GM19193 (cell line): Measurements from ENCODE around the gene CASP1.

Experiments
- POLR2A ChIP-seq: IDR thresholded peaks from 4 replicates; pipeline ENCODE4 v1.6.1; 2011; ENCODE audit not compliant: insufficient read depth, insufficient read length; ENCODE audit errors: extremely low read depth

CASP1 gene

DNA sequence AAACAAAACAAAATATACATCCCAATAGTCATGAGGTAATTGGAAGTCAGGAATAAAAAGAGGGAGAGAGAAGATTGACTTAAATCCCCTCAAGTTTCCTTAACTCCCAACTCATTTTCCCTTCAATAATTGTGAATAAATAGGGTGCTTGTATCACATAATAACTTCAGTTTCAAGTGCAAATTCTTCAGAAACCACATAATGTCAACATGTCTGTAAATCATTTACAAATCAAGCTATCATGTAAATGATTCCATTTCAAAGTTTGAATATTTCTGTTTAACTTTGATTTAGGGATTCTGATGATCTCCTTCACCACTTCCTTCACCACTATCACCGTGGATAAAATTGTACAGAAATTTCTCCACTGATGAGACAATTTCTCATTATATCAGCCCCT, 35.2 kb downstream of the CASP1 start:
- TF ChIP-seq POLR2A = no peak

- no peak for TF ChIP-seq POLR2A
Measured at GRCh38 chr11:104997288-104997687, 37.7 kb downstream of the CASP1 start.

DNA sequence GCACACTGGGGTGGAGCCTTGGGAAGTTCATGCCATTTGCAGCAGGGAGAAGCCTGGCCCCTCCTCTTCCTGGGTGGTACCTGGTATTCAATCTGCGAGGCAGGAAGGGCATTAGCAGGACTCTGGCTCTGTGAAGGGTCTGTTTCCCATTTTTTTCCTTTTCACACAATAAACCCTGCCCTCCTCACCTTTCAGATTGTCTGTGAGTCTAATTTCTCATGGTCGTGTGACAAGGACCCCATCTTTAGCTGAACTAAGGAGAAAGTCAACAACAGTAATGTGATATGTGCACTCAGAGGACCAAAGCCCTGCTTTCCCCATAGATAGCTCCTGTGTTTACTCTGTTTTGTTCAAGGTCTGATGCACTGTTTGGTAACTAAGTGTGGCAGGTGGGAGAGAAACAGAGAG, 39.9 kb downstream of the CASP1 start:
- TF ChIP-seq POLR2A = no peak

- no peak for TF ChIP-seq POLR2A
Measured at GRCh38 chr11:104992781-104993180, 42.2 kb downstream of the CASP1 start.

DNA sequence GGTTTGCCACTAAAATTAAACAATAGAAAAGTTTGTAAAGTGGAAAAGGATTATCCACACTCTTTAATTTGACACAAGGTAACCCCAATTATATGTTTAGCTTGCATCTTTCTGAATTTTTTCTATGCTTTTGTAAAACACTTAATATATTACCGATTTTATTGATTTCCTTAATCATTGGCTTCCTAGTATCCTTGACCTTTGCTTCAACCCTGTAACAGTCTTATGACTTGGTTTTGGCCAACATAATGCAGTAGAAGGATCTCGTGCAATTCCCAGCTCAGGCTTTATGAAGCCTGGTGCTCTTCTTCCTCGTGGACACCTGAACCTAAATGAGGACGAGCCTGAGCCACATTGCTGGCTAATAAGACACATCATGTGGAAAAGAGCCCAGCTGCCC, 43.0 kb downstream of the CASP1 start:
- no peak for TF ChIP-seq POLR2A

DNA sequence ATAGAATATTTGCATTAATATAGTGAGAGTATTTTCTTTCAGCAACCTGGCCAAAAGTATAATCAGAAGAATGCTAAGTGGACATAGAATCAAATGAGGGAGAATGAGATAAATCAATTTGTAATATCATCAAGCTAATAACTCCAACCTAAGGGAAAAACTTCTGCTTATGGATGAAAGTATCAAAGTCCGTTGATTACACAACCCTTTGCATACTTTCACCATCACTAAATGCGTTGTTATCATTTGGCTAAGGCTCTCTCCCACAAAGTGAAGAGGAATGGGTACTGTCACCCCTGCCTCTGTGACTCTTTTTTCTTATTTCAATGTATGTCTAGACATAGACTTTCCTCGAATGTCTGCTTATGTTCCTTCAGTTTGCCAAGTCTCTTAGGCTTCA, 50.1 kb downstream of the CASP1 start:
- TF ChIP-seq POLR2A = no peak

- no peak for TF ChIP-seq POLR2A
Measured at GRCh38 chr11:104979839-104980238, 55.1 kb downstream of the CASP1 start.
